Activated CD8-positive, alpha-beta T cell treated with anti-CD3 and anti-CD28 coated beads for 36 hours (primary cell): ENCODE measurements around the gene ZNF605. TPM values are rescaled to one million over a fixed set of nuclear protein-coding genes. Genes with fewer than 3 reads are reported as not detected.
A peak's percentile ranks its signal among the peaks of the same experiment; 100 is the strongest.

ENCODE experiments used
- ATAC-seq: fragments of 200-7000 bp; cut with Tn5 transposase; one replicate; pipeline ENCODE4 v1.10.0; 2021; ENCODE audit warnings: mild to moderate bottlenecking, moderate library complexity
- CTCF ChIA-PET: fragments of 350-600 bp; sonication (Branson Sonifier 250); formaldehyde crosslinking; loops from one replicate; lab custom pipeline; 2021; ENCODE audit warnings: antibody characterized with exemption; lab: Charles Lee
- POLR2A ChIA-PET: fragments of 350-600 bp; sonication (Branson Sonifier 250); formaldehyde crosslinking; loops from one replicate; lab custom pipeline; 2021; ENCODE audit warnings: antibody characterized with exemption; lab: Charles Lee
- DNase-seq: peaks from one replicate; pipeline ENCODE4 v3.0.0-alpha.2; 2020
- H3K27ac Mint-ChIP-seq: one replicate; pipeline ENCODE4 v1.8.0; 2021; ENCODE audit warnings: mild to moderate bottlenecking, mixed read lengths
- H3K27me3 Mint-ChIP-seq: one replicate; pipeline ENCODE4 v1.8.0; 2021; ENCODE audit warnings: mixed read lengths
- H3K36me3 Mint-ChIP-seq: one replicate; pipeline ENCODE4 v1.8.0; 2021; ENCODE audit warnings: low read depth, mixed read lengths
- H3K4me1 Mint-ChIP-seq: one replicate; pipeline ENCODE4 v1.8.0; 2021; ENCODE audit warnings: low read depth, mixed read lengths
- H3K4me3 Mint-ChIP-seq: one replicate; pipeline ENCODE4 v1.8.0; 2021; ENCODE audit warnings: mild to moderate bottlenecking, moderate library complexity, mixed read lengths
- H3K9me3 Mint-ChIP-seq: one replicate; pipeline ENCODE4 v1.8.0; 2021; ENCODE audit warnings: mixed read lengths
- intact Hi-C: fragments of 100-400 bp; cut with micrococcal nuclease; formaldehyde crosslinking; loops from one replicate; pipeline ENCODE4 v1.10.0; 2022
- total RNA-seq, 2 experiments: library from RNA; stranded (reverse); gene quantifications; one replicate each; pipeline ENCODE4 v1.2.3, GENCODE V29; 2021
- TF ChIP-seq, protein P1 (sequence below): fragments of 200-600 bp; IDR thresholded peaks from one replicate; pipeline ENCODE4 v1.8.0; 2022; ENCODE audit warnings: antibody characterized with exemption, mild to moderate bottlenecking

The ZNF605 gene
- total RNA-seq = 1 to 10 TPM; 6.4 to 6.8 TPM

DNA sequence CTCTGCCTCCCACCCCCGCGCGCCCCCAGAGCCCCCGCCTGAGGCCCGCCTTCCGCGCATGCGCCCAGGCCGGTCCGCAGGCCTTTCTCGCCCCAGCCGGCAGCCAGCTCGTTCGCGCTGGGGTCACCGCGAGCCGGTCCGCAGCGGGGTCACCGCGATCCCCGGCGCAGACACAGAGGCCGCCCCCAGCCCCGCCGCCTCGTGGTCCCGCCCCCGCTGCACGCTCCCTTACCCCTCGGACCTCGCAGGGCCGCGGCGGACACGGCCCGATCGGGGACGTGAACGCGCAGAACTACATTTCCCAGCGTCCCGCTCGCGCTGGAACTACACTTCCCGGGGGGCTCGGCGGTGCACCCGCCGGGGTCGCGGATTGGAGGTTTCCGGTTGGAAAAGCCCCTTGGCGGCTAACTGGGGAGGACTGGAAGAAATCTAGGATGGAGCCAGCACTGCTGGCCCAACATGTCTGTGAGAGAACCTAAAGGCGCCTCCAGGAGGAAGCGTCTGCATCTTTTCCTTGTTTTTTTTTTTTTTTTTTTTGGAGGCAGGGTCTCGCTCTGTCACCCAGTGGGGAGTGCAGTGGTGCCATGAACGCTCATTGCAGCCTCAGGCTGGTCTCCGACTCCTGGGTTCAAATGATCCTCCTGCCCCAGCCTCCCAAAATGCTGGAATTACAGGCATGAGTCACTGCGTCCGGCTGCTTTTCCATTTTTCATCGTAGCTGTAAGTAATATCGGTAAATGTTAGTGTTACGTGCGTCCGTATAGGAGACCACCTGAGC lies at the start of gene ZNF605:
TSS of gene ZNF605 (minus strand) at position 296 of the 778 bp plus-strand sequence. CDS start 10,671 bp downstream, outside the sequence.
- TF ChIP-seq, protein P1, sequence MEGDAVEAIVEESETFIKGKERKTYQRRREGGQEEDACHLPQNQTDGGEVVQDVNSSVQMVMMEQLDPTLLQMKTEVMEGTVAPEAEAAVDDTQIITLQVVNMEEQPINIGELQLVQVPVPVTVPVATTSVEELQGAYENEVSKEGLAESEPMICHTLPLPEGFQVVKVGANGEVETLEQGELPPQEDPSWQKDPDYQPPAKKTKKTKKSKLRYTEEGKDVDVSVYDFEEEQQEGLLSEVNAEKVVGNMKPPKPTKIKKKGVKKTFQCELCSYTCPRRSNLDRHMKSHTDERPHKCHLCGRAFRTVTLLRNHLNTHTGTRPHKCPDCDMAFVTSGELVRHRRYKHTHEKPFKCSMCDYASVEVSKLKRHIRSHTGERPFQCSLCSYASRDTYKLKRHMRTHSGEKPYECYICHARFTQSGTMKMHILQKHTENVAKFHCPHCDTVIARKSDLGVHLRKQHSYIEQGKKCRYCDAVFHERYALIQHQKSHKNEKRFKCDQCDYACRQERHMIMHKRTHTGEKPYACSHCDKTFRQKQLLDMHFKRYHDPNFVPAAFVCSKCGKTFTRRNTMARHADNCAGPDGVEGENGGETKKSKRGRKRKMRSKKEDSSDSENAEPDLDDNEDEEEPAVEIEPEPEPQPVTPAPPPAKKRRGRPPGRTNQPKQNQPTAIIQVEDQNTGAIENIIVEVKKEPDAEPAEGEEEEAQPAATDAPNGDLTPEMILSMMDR = no peak
- ATAC-seq (peak; percentile 91), DNase-seq (peak; percentile 92)
- POLR2A ChIA-PET = interaction anchor here (1.2 kb wide), 1 partner anchor 179 kb away, joined by 3 read pairs; no protein-coding TSS in a partner anchor
- CTCF ChIA-PET = interaction anchor here (1.0 to 1.3 kb wide), 2 partner anchors 20 to 51 kb away, joined by 3 to 7 read pairs; no protein-coding TSS in a partner anchor
- Mint-ChIP-seq H3K4me3 (peak within 1 kb of the TSS; percentile 90), H3K9me3 (peaks cover 14% of the 10 kb centered on the region), H3K36me3 (peaks cover 24% of the 10 kb centered on the region), H3K27me3 (no peaks in the 10 kb centered on the region), H3K27ac (peak within 1 kb of the TSS; percentile 93), H3K4me1 (peaks cover 22% of the 10 kb centered on the region)
- intact Hi-C loops = no loop called here

DNA sequence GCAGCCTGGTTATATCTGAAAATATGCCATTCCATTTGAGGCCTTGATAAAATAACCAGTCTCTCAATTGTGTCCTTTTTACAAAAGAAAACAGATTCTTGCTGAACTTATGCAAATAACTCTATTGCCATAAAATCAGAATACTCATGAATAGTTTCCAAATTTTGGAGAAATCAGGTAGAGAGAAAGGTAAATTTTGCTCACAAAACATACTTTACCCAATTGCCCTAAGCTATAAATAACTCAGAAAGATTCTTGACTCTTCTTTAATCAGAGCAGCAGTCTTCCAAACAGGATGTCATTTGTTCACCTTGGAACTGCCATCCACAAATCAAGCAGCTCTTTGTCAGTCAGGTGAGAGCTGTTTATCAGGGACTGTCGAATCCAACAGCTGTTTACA lies 42.6 kb upstream of the ZNF605 start:
- intact Hi-C loops = no loop called here
- Mint-ChIP-seq H3K36me3 (peaks cover 89% of the 10 kb centered on the region), H3K27me3 (no peaks in the 10 kb centered on the region), H3K27ac (no peak overlapping the region), H3K4me3 (no peak overlapping the region), H3K9me3 (peaks cover 60% of the 10 kb centered on the region), H3K4me1 (peaks cover 5% of the 10 kb centered on the region)
- TF ChIP-seq, protein P1 = no peak
- ChIA-PET CTCF (no interaction called here), POLR2A (interaction anchor here (0.6 to 1.7 kb wide), 2 partner anchors 12 to 70 kb away, joined by 3 to 5 read pairs; partner anchors contain the start of gene ZNF26)
- DNase-seq = no peak
- ATAC-seq = no peak

DNA sequence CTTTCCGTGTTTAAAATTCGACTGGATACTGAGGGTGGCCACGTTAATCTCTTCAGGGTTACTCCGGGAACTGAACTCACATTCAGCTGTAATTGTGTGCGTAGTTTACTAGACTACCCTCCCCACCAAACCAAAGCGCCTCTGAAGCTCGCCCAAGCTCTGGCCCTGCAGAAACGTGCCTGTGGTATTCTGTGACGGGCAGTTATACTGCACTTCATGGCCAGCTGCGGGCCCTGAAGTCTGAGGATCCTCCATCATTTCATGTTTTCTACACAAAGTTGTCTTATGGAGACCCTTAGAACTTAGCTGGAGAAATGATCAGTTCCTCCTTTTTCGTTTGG lies 30.7 kb upstream of the ZNF605 start:
- DNase-seq (no peak), ATAC-seq (peak; percentile 1)
- Mint-ChIP-seq H3K27ac (peak overlapping the region; percentile 92), H3K4me3 (peak overlapping the region; percentile 80), H3K9me3 (peaks cover 25% of the 10 kb centered on the region), H3K4me1 (peaks cover 26% of the 10 kb centered on the region), H3K27me3 (peaks cover 5% of the 10 kb centered on the region), H3K36me3 (peaks cover 53% of the 10 kb centered on the region)
- intact Hi-C loops = loop anchor here (1.0 kb wide), 1 partner anchor 93 kb away; the partner anchor contains the start of gene ZNF140
- ChIA-PET POLR2A (interaction anchor here (0.7 to 3.0 kb wide), 12 partner anchors 9 to 143 kb away, joined by 3 to 17 read pairs (median 4); partner anchors contain the start of genes ZNF10, ZNF140 and ZNF891), CTCF (interaction anchor here (0.8 to 1.8 kb wide), 5 partner anchors 11 to 82 kb away, joined by 3 to 4 read pairs (median 3); no protein-coding TSS in a partner anchor)
- TF ChIP-seq, protein P1 = no peak

DNA sequence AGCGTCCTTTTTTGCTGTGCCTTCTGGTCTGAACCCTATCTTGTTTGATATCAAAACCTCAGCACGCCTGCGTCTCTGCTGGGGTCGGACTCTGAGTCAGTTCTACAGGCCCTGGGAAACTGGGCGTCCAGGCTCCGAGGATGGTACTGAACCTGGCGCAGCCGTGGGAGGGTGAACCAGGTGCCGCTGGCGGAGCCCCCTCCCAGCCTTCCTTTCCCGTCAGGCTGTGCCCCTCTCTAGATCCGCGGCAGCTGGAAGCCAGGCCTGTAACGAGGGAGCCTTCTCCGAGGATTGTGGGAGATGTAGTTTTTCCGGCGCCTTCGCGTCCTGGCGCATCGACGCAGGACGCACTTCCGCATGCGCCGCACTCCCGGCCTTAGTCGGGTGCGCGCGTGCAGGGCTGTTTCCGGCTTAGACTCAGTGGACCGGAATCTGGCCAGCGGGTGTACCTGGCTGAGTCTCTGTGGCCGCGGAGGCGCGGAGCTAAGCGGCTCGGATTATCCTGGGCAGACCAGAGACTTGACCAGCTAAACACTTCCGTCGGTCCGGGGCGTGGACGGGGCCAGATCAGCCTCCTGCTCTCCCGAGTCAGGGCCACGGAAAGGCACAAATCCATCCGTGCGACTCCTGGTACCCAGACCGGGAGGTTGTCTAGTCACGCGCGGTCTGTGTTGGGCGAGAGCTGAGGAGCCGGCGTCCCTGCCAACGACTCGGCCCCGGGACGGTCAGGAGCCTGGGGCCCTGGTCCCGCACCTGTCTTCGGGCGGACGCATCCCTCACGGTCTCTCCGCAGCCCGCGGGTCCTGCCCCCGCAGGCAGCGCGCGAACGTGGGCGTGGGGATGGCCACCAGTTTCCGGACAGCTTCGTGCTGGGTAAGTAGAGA lies 30.1 kb upstream of the ZNF605 start, which contains the start of gene ZNF26:
TSS of gene ZNF26 (plus strand) at position 367 of the 884 bp plus-strand sequence. CDS start at position 841, 474 bp downstream.
- CTCF ChIA-PET = interaction anchor here (0.8 to 1.8 kb wide), 5 partner anchors 12 to 82 kb away, joined by 3 to 4 read pairs (median 3); no protein-coding TSS in a partner anchor
- peak; percentile 96 for ATAC-seq
- H3K27me3 Mint-ChIP-seq = peaks cover 5% of the 10 kb centered on the region
- peak within 1 kb of the TSS; percentile 80 for H3K4me3 Mint-ChIP-seq
- H3K9me3 Mint-ChIP-seq = peaks cover 25% of the 10 kb centered on the region
- TF ChIP-seq, protein P1 = no peak
- peak; percentile 92 for DNase-seq
- intact Hi-C loops = loop anchor here (1.0 kb wide), 1 partner anchor 94 kb away; the partner anchor contains the start of gene ZNF140
- POLR2A ChIA-PET = interaction anchor here (0.7 to 3.0 kb wide), 15 partner anchors 9 to 173 kb away, joined by 3 to 17 read pairs (median 4); partner anchors contain the start of genes ZNF10, ZNF140 and ZNF891
- peaks cover 26% of the 10 kb centered on the region for H3K4me1 Mint-ChIP-seq
- peaks cover 48% of the 10 kb centered on the region for H3K36me3 Mint-ChIP-seq
- H3K27ac Mint-ChIP-seq = peak within 1 kb of the TSS; percentile 92
